HG02981 (cell line): Measurements from ENCODE around the gene TBC1D1.
"Not testable (repeated sequence)": the region's sequence is repeated elsewhere in the genome, so short reads cannot be mapped to it uniquely, and the experiment has no call there.

ENCODE experiments used
- ATAC-seq: cut with Tn5 transposase; IDR thresholded peaks from one replicate; pipeline ENCODE4 v1.9.1; 2021; ENCODE audit warnings: mild to moderate bottlenecking, moderate library complexity; ENCODE audit not compliant: unreplicated experiment

Gene TBC1D1

GRCh38 chr4:37964734-37965457, 74.0 kb downstream of the TBC1D1 start:
- ATAC-seq, result no peak

- no peak for ATAC-seq
These were observed 75.2 kb downstream of the TBC1D1 start for GRCh38 chr4:37966044-37966443.

GRCh38 chr4:37967736-37968135, 76.9 kb downstream of the TBC1D1 start:
- no peak for ATAC-seq

- no peak for ATAC-seq
These were observed 77.9 kb downstream of the TBC1D1 start for GRCh38 chr4:37968747-37969146.

GRCh38 chr4:37970702-37971101, 79.8 kb downstream of the TBC1D1 start:
- no peak for ATAC-seq

GRCh38 chr4:37971202-37971601, 80.3 kb downstream of the TBC1D1 start:
- ATAC-seq, result no peak

- ATAC-seq, result no peak
These were observed 82.6 kb downstream of the TBC1D1 start for GRCh38 chr4:37973441-37973840.

- ATAC-seq, result not testable (repeated sequence)
These were observed 84.5 kb downstream of the TBC1D1 start for GRCh38 chr4:37975321-37975822.

GRCh38 chr4:37976507-37976906, 85.6 kb downstream of the TBC1D1 start:
- ATAC-seq, result no peak

GRCh38 chr4:37976991-37977470, 86.1 kb downstream of the TBC1D1 start:
- ATAC-seq, result peak; percentile 84

- peak; percentile 63 for ATAC-seq
These were observed 86.8 kb downstream of the TBC1D1 start for GRCh38 chr4:37977471-37978247.

GRCh38 chr4:37978248-37978924, 87.5 kb downstream of the TBC1D1 start:
- ATAC-seq, result peak; percentile 37

GRCh38 chr4:37980246-37980645, 89.4 kb downstream of the TBC1D1 start:
- no peak for ATAC-seq

GRCh38 chr4:37981425-37981824, 90.5 kb downstream of the TBC1D1 start:
- ATAC-seq, result no peak

- ATAC-seq, result no peak
These were observed 91.2 kb downstream of the TBC1D1 start for GRCh38 chr4:37981844-37982720.

GRCh38 chr4:37982736-37983135, 91.9 kb downstream of the TBC1D1 start:
- ATAC-seq, result no peak

- no peak for ATAC-seq
These were observed 93.1 kb downstream of the TBC1D1 start for GRCh38 chr4:37983951-37984350.

- no peak for ATAC-seq
These were observed 94.9 kb downstream of the TBC1D1 start for GRCh38 chr4:37985730-37986275.

GRCh38 chr4:37988670-37989069, 97.8 kb downstream of the TBC1D1 start:
- ATAC-seq, result no peak
